ENCODE results near the gene CD248. TPM values are rescaled to one million over a fixed set of nuclear protein-coding genes. Genes with fewer than 3 reads are reported as not detected.

Gene CD248, protein sequence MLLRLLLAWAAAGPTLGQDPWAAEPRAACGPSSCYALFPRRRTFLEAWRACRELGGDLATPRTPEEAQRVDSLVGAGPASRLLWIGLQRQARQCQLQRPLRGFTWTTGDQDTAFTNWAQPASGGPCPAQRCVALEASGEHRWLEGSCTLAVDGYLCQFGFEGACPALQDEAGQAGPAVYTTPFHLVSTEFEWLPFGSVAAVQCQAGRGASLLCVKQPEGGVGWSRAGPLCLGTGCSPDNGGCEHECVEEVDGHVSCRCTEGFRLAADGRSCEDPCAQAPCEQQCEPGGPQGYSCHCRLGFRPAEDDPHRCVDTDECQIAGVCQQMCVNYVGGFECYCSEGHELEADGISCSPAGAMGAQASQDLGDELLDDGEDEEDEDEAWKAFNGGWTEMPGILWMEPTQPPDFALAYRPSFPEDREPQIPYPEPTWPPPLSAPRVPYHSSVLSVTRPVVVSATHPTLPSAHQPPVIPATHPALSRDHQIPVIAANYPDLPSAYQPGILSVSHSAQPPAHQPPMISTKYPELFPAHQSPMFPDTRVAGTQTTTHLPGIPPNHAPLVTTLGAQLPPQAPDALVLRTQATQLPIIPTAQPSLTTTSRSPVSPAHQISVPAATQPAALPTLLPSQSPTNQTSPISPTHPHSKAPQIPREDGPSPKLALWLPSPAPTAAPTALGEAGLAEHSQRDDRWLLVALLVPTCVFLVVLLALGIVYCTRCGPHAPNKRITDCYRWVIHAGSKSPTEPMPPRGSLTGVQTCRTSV
- polyA plus RNA-seq (2011; rRNA removed) (83.0 and 180 TPM in 2 replicates), polyA minus RNA-seq (2011; rRNA and poly(A)+ RNA removed) (54.8 and 83.5 TPM in 2 replicates)

DNA sequence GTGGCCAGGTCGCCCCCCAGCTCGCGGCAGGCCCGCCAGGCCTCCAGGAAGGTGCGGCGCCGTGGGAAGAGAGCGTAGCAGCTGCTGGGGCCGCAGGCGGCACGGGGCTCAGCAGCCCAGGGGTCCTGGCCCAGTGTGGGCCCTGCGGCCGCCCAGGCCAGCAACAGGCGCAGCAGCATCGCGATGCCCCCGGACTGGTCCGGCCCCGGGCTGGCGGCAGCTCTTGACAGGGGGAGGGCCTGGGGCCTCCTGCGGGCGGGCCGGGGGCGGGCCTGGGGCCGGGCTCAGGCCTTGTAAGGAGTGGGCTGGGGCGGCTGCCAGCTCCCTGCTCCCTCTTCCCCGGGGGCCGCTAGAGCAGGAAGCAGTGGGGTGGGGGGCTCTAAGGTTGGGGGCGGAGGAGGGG, at the start of gene CD248:
Gene CD248 (minus strand): TSS at position 196 of the 403 bp plus-strand sequence. CDS start 17 bp downstream, at position 179.
- POLR2A ChIA-PET: interaction anchor here (0.5 to 1.1 kb wide), 5 partner anchors 10 to 792 kb away, joined by 3 to 10 read pairs (median 6); partner anchors contain the start of genes RIN1, SCYL1 and YIF1A
- Histone ChIP-seq H3K27me3 (ENCODE audit: control insufficient read depth, insufficient read depth, low read length) (no peaks in the 10 kb centered on the region), H3K36me3 (ENCODE audit: control insufficient read depth, insufficient read depth, low read length) (no peaks in the 10 kb centered on the region; the same call in 1 of the 2 replicates), H3K4me3 (ENCODE audit: low read depth, low read length) (peak within 1 kb of the TSS; percentile 69)
- DNase-seq (ENCODE audit: low read depth): no peak
- TF ChIP-seq CTCF (IDR thresholded peaks at IDR 0.05; ENCODE audit: insufficient read depth, low read depth, low read length): no peak
- CTCF ChIA-PET: interaction anchor here (2.3 to 11.3 kb wide), 4 partner anchors 10 to 71 kb away, joined by 15 to 188 read pairs (median 22); partner anchors contain the start of gene RIN1

GRCh38 chr11:66365711-66366619, 49.1 kb upstream of the CD248 start:
- POLR2A ChIA-PET: no interaction called here
- TF ChIP-seq CTCF (IDR thresholded peaks at IDR 0.05; ENCODE audit: insufficient read depth, low read depth, low read length): no peak
- Histone ChIP-seq H3K4me3 (ENCODE audit: low read depth, low read length) (no peak overlapping the region), H3K27me3 (ENCODE audit: control insufficient read depth, insufficient read depth, low read length) (no peaks in the 10 kb centered on the region), H3K36me3 (ENCODE audit: control insufficient read depth, insufficient read depth, low read length) (no peaks in the 10 kb centered on the region)
- CTCF ChIA-PET: interaction anchor here (0.8 to 2.6 kb wide), 7 partner anchors 18 to 952 kb away, joined by 3 to 11 read pairs (median 5); no protein-coding TSS in a partner anchor
- DNase-seq (ENCODE audit: low read depth): no peak

DNA sequence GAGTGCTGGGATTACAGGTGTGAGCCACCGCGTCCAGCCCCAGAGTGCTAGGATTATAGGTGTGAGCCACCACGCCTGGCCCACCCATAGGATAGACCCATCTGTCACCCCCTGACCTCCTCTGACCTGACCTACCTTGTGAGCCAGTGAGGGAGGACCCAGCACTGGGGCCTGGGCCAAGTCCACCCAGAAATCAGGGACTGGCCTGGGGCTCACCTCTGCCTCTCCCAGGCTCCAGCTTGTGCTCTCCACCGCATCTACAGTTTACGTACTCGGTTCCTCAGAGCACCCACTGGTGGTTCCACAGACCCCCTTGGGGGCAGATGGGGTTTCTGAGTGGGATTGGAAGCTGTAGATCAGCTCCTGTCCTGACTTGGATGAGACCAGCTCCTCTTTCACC, 48.3 kb upstream of the CD248 start:
- H3K36me3 ChIP-seq (ENCODE audit: control insufficient read depth, insufficient read depth, low read length): no peaks in the 10 kb centered on the region
- H3K27me3 ChIP-seq (ENCODE audit: control insufficient read depth, insufficient read depth, low read length): no peaks in the 10 kb centered on the region
- ChIA-PET POLR2A (no interaction called here), CTCF (interaction anchor here (0.9 to 2.6 kb wide), 3 partner anchors 21 to 53 kb away, joined by 5 to 11 read pairs (median 9); no protein-coding TSS in a partner anchor)
- no peak for DNase-seq (ENCODE audit: low read depth)
- TF ChIP-seq CTCF (IDR thresholded peaks at IDR 0.05; ENCODE audit: insufficient read depth, low read depth, low read length): no peak
- no peak overlapping the region for H3K4me3 ChIP-seq (ENCODE audit: low read depth, low read length)

DNA sequence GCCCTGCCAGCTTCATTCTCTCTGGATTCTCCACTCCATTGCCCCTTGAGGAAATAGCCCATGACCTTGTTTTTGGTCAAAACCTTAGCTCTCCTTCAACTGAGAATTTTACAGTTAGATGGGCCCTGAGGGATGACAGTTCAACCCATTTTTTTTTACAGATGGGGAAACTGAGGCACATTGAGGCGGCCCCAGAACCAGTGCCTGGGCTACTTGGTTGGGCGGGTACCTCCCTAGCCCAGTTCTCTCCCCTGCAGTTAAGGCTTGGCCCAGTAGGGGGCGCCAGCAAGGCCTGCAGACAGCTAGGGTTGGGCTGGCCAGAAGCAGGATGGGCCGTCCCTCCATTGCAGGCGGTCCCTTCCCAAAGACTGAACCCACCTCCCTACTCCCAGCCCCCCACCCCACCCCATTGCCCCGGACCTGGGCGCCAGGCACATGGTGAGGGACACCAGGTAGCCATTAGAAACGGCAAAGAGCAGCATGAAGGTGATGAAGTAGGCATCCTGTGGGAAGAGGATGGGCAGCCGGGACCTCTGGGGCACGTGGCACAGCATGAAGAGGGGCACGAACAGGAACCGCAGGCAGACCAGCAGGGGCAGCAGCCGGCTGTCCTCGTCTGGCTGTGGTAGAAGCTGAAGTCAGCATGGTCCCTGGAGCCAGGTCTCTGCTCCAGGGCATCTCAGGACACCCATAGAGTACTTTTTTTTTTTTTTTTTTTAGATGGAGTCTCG, 47.1 kb upstream of the CD248 start:
- no peak overlapping the region for H3K4me3 ChIP-seq (ENCODE audit: low read depth, low read length)
- POLR2A ChIA-PET: no interaction called here
- no peaks in the 10 kb centered on the region for H3K27me3 ChIP-seq (ENCODE audit: control insufficient read depth, insufficient read depth, low read length)
- DNase-seq (ENCODE audit: low read depth): no peak
- no peaks in the 10 kb centered on the region for H3K36me3 ChIP-seq (ENCODE audit: control insufficient read depth, insufficient read depth, low read length)
- peak; percentile 73 for TF ChIP-seq CTCF (IDR thresholded peaks at IDR 0.05; ENCODE audit: insufficient read depth, low read depth, low read length)
- CTCF ChIA-PET: interaction anchor here (0.6 to 1.9 kb wide), 11 partner anchors 8 to 165 kb away, joined by 3 to 12 read pairs (median 4); partner anchors contain the start of gene SLC29A2
